Thymus (tissue), 11 donors: ENCODE results near the gene CDH15. TPM values are rescaled to one million over a fixed set of nuclear protein-coding genes. Genes with fewer than 3 reads are reported as not detected.

Source experiments
- DNase-seq, 9 donors: peaks; one replicate each; pipeline ENCODE4 v3.0.0-alpha.2; 2013; ENCODE audit warnings: low spot score in 9 of 9, low read depth in 6 of 9, missing footprints in 1 of 9
- H3K27ac ChIP-seq, 2 donors: one replicate each; pipeline ENCODE4 v1.5.1; 2013; ENCODE audit warnings: control low read depth in 1 of 2, low read depth in 1 of 2, low read length in 1 of 2, mild to moderate bottlenecking in 1 of 2, moderate library complexity in 1 of 2
- H3K27me3 ChIP-seq, 2 donors: one replicate each; pipeline ENCODE4 v1.5.1; 2013; ENCODE audit warnings: low read length in 1 of 2; ENCODE audit not compliant: control insufficient read depth in 2 of 2, insufficient read depth in 1 of 2
- H3K36me3 ChIP-seq, 2 donors: one replicate each; pipeline ENCODE4 v1.5.1; 2013; ENCODE audit warnings: low read length in 1 of 2, mild to moderate bottlenecking in 1 of 2, moderate library complexity in 1 of 2; ENCODE audit not compliant: control insufficient read depth in 2 of 2, insufficient read depth in 2 of 2
- H3K4me1 ChIP-seq, 2 donors: one replicate each; pipeline ENCODE4 v1.5.1; 2013; ENCODE audit warnings: low read length in 2 of 2; ENCODE audit not compliant: control insufficient read depth in 2 of 2, insufficient read depth in 2 of 2
- H3K4me3 ChIP-seq, 2 donors: one replicate each; pipeline ENCODE4 v1.5.1; 2013; ENCODE audit warnings: low read length in 2 of 2, control low read depth in 1 of 2, mild to moderate bottlenecking in 1 of 2
- H3K9me3 ChIP-seq, 2 donors: one replicate each; pipeline ENCODE4 v1.5.1; 2013; ENCODE audit warnings: low read length in 1 of 2, mild to moderate bottlenecking in 1 of 2; ENCODE audit not compliant: control insufficient read depth in 2 of 2, insufficient read depth in 1 of 2
- WGBS: extraction: QIAGEN DNeasy Blood & Tissue Kit; methylation state at CpG from one replicate; pipeline ENCODE4 v1.1.7; 2013; 5-methylcytosine and 5-hydroxymethylcytosine counted together
- polyA plus RNA-seq: library from polyadenylated mRNA; stranded (reverse); fragments of 200-250 nt; gene quantifications from one replicate; pipeline ENCODE4 v1.2.3, GENCODE V29; 2013
- total RNA-seq: library from RNA; stranded (reverse); fragments of 120-200 nt; gene quantifications from one replicate; pipeline ENCODE4 v1.2.4, GENCODE V29; 2013
- donor health status: healthy.

The CDH15 gene
- total and polyA plus RNA-seq, 2 donors: 0.19 to 0.23 TPM

DNA sequence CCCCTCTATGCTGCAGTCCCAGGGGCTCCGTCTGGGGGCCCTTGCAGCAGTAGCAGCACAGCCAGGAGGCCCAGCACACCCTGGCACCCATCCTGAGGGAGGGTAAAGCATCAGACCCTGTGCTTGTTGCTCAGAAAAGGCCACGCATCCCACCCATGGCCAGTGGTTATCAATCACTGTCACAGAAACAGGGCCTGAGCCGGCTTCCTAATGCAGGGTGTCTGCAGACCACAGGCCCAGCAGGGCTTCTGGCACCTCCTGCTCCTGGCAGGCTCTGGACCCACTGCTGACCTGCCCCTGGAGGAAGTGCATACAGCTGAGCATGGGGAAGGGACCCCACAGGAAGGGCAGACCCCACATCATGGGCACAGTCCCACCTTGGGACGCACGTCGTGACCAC lies 26.9 kb upstream of the CDH15 start:
- WGBS: over 99% methylated on average over 6 of the region's 6 CpGs
- peaks cover 96 to 99% of the 10 kb centered on the region in 2 donors for H3K36me3 ChIP-seq
- peaks cover 19 to 49% of the 10 kb centered on the region in 2 donors for H3K9me3 ChIP-seq
- no peaks in the 10 kb centered on the region for H3K27me3 ChIP-seq
- H3K4me3 ChIP-seq: no peak overlapping the region
- H3K4me1 ChIP-seq: no peaks in the 10 kb centered on the region
- no peak overlapping the region for H3K27ac ChIP-seq
- no peak for DNase-seq

DNA sequence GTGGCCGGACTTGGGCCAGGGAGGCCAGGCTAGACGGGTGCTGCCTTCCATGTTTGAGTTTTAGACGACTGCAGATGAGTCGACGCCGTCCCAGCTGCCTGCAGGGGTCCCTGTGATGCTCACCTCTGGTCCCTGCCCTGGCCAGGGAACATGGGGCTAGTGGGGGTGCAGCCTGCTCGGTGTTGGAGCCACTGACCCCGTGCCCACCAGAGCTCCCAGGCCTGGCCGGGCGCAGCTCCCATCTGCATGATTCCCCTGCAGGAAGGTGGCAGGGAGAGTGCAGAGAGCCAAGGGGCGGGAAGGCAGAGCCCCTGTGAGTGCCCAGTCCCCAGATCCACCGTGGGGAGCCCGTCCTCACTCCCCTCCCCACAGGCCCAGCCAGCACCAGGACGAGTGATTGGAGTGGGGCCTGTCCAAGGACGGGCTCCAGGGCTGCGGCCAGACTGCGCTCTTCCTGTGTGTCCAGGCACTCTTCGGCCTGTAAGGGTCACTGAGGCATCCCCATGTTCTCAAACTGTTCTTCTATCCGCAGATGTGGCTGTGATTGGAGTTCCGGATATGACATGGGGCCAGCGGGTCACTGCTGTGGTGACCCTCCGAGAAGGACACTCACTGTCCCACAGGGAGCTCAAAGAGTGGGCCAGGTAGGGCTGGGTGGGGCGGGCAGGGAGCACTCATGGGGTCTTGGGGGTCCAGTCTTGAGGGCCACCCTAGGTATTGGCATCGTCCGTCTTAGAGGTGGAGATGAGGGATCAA lies 26.0 kb upstream of the CDH15 start:
- H3K27ac ChIP-seq: no peak overlapping the region
- 98% methylated on average over 25 of the region's 25 CpGs for WGBS
- no peaks in the 10 kb centered on the region for H3K4me1 ChIP-seq
- H3K36me3 ChIP-seq: peaks cover 96 to 99% of the 10 kb centered on the region in 2 donors
- H3K4me3 ChIP-seq: no peak overlapping the region
- no peak for DNase-seq
- peaks cover 19 to 51% of the 10 kb centered on the region in 2 donors for H3K9me3 ChIP-seq
- H3K27me3 ChIP-seq: no peaks in the 10 kb centered on the region

DNA sequence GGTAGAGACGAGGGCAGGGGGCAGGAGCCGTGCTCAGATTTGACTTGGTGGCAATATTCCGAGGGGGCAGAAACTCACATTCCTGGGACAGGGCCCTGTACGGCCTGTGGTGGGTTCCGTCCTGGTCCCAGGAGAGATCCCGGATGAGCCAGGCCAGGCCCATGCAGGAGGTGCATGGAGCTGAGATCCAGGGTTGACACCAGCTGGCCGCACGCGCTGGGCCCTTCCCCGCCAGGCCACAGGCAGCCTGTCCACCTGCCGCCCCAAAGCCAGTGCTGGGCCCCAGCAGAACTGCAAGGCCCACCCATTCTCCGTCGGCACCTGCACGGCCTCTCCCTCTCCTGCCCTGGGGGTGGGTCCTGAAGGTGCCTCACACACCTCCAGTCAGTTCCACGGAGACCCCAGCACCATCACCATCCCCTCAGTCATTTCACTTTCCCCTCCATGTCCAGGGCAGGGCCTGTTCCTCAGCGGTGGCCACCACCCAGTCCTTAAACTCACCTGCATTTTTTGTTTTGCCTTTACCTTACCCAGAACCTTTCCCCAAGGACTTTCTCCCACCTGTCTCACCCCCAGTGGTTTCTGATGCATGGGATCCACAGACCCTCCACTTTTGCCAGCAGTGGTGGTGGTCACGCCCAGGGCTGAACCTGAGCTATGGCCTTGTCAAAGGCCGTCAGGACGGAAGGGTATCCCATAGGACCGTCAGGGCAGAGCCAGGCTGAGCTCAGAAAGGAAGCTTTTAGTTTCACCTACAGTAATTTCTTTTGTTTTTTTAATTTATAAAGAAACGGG lies 25.1 kb upstream of the CDH15 start:
- no peaks in the 10 kb centered on the region for H3K4me1 ChIP-seq
- no peak overlapping the region for H3K27ac ChIP-seq
- H3K4me3 ChIP-seq: no peak overlapping the region
- H3K27me3 ChIP-seq: no peaks in the 10 kb centered on the region
- no peak for DNase-seq
- H3K9me3 ChIP-seq: peaks cover 19 to 53% of the 10 kb centered on the region in 2 donors
- WGBS: 99% methylated on average over 21 of the region's 21 CpGs
- H3K36me3 ChIP-seq: peaks cover 96 to 99% of the 10 kb centered on the region in 2 donors

DNA sequence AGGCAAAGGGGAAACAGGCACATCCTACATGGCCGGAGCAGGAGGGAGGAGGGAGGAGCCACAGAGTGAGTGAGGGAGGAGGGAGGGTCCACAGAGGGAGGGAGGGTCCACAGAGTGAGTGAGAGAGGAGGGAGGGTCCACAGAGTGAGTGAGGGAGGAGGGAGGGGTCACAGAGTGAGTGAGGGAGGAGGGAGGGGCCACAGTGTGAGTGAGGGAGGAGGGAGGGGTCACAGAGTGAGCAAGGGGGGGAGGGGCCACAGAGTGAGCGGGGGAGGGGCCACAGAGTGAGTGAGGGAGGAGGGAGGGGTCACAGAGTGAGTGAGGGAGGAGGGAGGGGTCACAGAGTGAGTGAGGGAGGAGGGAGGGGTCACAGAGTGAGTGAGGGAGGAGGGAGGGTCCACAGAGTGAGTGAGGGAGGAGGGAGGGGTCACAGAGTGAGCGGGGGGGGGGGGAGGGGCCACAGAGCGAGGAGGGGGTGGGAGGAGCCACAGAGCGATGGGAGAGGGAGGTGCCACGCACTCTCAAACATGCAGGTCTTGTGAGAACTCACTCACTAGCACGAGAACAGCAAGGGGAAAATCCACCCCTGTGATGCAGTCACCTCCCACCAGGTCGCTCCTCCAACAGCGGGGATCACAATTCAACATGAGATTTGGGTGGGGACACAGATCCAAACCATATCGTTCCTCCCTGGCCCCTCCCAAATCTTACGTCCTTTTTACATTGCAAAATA lies 24.3 kb upstream of the CDH15 start:
- DNase-seq: no peak

DNA sequence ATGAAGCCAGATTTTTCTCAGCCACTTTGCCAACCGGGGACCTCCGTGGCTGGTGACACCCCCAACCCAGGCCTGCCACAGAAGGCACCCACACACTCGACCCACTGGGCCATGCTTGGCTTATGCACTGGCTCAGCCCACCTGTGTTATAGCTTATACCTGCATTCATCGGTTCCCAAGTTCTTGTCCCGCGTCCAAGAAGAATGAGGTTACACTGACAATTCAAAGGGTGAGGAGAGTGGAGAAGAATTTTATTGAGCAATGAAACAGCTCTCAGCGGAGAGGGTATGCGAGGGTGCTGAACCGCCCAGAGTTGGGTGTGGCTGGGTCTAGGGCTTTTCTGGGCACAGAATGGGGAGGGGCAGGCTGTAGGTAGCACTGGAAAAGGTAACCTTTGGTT lies 22.2 kb upstream of the CDH15 start:
- Histone ChIP-seq H3K27me3 (no peaks in the 10 kb centered on the region), H3K4me1 (peaks cover 3 to 12% of the 10 kb centered on the region in 2 donors), H3K36me3 (peaks cover 81 to 84% of the 10 kb centered on the region in 2 donors), H3K27ac (no peak overlapping the region), H3K4me3 (no peak overlapping the region), H3K9me3 (peaks cover 17 to 59% of the 10 kb centered on the region in 2 donors)
- no peak for DNase-seq
- WGBS: 97% methylated on average over 9 of the region's 9 CpGs

More for the DNA sequence above, 24.3 kb upstream of the CDH15 start:
- no peaks in the 10 kb centered on the region for H3K4me1 ChIP-seq
- 91% methylated on average over 10 of the region's 11 CpGs for WGBS
- peaks cover 94 to 97% of the 10 kb centered on the region in 2 donors for H3K36me3 ChIP-seq
- H3K9me3 ChIP-seq: peaks cover 17 to 46% of the 10 kb centered on the region in 2 donors
- no peak overlapping the region for H3K27ac ChIP-seq
- H3K27me3 ChIP-seq: no peaks in the 10 kb centered on the region
- H3K4me3 ChIP-seq: no peak overlapping the region

DNA sequence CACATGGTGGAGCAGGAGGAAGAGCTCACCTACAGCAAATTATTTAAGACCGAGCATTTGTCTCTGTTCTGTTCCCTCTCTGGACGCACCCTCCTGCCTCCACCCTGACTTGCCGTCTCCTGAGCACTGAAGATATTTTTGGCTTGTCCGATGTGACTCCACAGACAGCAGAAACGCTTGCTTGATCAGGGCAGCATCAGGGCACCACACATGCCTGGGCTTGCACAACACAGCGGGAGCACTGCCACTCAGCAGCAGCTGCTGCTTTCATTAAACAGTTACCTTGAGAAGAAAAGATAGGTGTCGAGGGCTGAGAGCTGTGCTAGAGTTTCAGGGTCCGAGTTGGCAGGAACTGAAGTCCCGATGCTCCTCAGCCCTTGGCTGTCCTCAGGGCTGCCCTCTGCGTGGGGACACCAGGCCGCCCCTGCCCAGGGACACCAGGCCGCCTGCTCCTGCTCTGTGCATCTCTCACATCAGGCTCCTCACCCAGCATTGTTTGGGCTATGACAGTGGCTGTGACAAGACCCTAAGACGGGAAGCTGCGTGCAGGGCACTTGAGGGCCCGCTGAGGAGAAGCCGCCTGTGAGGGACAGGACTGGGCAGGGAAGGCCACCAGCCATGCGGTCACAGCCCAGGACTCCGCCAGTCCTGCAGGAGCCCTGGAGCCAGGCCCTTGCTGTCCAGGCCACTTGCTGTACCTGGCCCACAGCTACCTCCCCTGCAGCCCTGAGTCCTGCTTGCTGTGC lies 21.3 kb upstream of the CDH15 start:
- H3K27ac ChIP-seq: no peak overlapping the region
- no peaks in the 10 kb centered on the region for H3K27me3 ChIP-seq
- H3K4me3 ChIP-seq: no peak overlapping the region
- H3K9me3 ChIP-seq: peaks cover 17 to 59% of the 10 kb centered on the region in 2 donors
- WGBS: 97% methylated on average over 18 of the region's 18 CpGs
- peaks cover 73 to 76% of the 10 kb centered on the region in 2 donors for H3K36me3 ChIP-seq
- no peak for DNase-seq
- H3K4me1 ChIP-seq: peaks cover 5 to 21% of the 10 kb centered on the region in 2 donors

DNA sequence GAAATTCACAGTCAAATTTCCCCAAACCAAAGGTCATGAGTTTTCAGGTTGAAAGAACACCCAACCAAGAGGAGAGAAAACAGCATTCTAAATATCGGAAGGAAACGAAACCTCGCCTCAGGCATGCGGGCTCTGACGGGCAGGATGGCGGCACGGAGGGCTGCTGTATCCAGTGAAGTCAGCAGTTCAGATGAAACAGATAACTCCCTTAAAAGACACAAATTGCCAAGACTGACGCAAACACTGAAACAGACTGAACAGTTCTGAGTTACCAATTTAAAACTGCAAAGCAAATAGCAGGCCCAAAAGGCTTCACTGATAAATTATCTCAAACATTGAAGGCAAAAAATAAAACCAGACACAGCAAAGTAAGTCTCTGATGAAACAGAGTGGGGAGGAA lies 20.6 kb upstream of the CDH15 start:
- no peak overlapping the region for H3K4me3 ChIP-seq
- H3K4me1 ChIP-seq: peaks cover 7 to 27% of the 10 kb centered on the region in 2 donors
- H3K27ac ChIP-seq: no peak overlapping the region
- 99% methylated on average over 8 of the region's 8 CpGs for WGBS
- DNase-seq: no peak
- no peaks in the 10 kb centered on the region for H3K27me3 ChIP-seq
- peaks cover 17 to 51% of the 10 kb centered on the region in 2 donors for H3K9me3 ChIP-seq
- peaks cover 65 to 69% of the 10 kb centered on the region in 2 donors for H3K36me3 ChIP-seq

DNA sequence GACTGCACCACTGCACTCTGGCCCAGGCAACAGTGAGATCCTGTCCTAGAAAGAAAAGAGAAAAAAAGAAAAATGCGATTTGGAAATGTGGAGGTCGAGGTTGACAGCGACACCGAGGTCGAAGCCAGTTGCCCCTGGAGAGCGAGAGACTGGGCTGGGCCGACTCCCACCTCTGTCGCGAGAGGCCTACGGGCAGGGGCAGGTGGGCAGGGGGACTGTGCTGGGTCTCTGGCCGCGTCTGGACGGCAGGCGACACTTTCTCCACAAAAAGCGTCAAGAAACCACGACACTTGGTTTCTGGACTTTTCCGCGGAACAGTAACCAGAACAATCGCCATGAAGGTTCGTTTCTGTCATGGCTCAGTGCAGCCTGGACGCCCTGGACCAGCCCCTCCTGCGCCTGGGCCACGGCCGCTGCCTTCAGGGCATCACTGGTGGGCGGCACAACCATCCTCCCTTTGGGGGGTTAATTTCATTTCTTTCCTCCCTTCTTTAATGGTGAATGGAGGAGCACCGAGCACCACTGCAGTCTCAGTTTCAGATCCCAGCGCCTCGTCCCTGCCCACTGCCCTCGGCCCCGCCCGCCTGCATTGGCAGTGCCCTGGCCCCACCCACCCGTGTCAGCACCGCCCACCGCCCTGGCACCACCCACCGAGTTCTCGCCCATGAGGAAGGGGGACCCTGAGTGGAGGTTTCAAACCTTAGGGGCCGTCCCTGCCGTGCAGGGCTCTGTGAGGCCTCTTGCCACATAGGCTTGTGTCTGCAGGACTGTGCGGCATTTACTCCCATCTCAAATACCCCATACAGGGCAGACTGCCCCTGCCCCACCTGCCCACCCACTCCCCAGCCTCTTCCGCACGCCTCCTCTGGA lies 18.5 kb upstream of the CDH15 start:
- DNase-seq: peak in 1 of 9 donors; percentile 47

More for the DNA sequence above, 18.5 kb upstream of the CDH15 start:
- peaks cover 11 to 40% of the 10 kb centered on the region in 2 donors for H3K9me3 ChIP-seq
- peaks cover 49% of the 10 kb centered on the region in 2 donors for H3K36me3 ChIP-seq
- peak overlapping the region in 1 of 2 donors; percentile 51 for H3K27ac ChIP-seq
- peaks cover 12 to 42% of the 10 kb centered on the region in 2 donors for H3K4me1 ChIP-seq
- WGBS: 94% methylated on average over 41 of the region's 41 CpGs
- H3K4me3 ChIP-seq: no peak overlapping the region
- no peaks in the 10 kb centered on the region for H3K27me3 ChIP-seq
